IMR-90 (cell line): ENCODE results near the gene MFAP3L. TPM values are rescaled to one million over a fixed set of nuclear protein-coding genes. Genes with fewer than 3 reads are reported as not detected.

ENCODE experiments used
- ATAC-seq: fragments of 200-7000 bp; cut with Tn5 transposase; 2 replicates; pipeline ENCODE4 v1.9.1; 2020; ENCODE audit warnings: low read depth, mild to moderate bottlenecking, moderate library complexity
- BruUV-seq: library from RNA; stranded (reverse); fragments of 400-500 nt; replicated peaks from 2 replicates; lab custom pipeline; 2021; lab: Mats Ljungman, UMichigan
- CTCF ChIA-PET: fragments of 300-600 bp; formaldehyde crosslinking; extraction: SDS; loops from one replicate; lab custom pipeline; 2021; ENCODE audit warnings: antibody characterized with exemption; lab: Yijun Ruan, JAX
- POLR2A ChIA-PET: fragments of 300-600 bp; sonication (Branson Sonifier 250); formaldehyde crosslinking; loops from one replicate; lab custom pipeline; 2022; ENCODE audit warnings: antibody characterized with exemption; ENCODE audit not compliant: unreplicated experiment; lab: Charles Lee
- DNase-seq: peaks from one replicate; pipeline ENCODE4 v3.0.0; 2013
- H2AFZ ChIP-seq: replicated peaks from 2 replicates; pipeline ENCODE3; 2013; ENCODE audit warnings: low read length, mild to moderate bottlenecking; ENCODE audit not compliant: poor library complexity
- H2AK5ac ChIP-seq: 2 replicates; pipeline ENCODE4 v1.6.1; 2013; ENCODE audit warnings: low read depth, low read length, inconsistent platforms
- H2AK9ac ChIP-seq: replicated peaks from 2 replicates; pipeline ENCODE3; 2013; ENCODE audit warnings: mild to moderate bottlenecking, low read depth, low read length, moderate library complexity; ENCODE audit not compliant: poor library complexity
- H2BK120ac ChIP-seq: 2 replicates; pipeline ENCODE4 v1.6.1; 2013; ENCODE audit warnings: low read depth, low read length, inconsistent platforms
- H2BK15ac ChIP-seq: 3 replicates; pipeline ENCODE4 v1.6.1; 2013; ENCODE audit warnings: low read depth, low read length, inconsistent platforms
- H2BK20ac ChIP-seq: 2 replicates; pipeline ENCODE4 v1.6.1; 2013; ENCODE audit warnings: low read depth, mild to moderate bottlenecking, inconsistent platforms, low read length, moderate library complexity
- H2BK5ac ChIP-seq: 2 replicates; pipeline ENCODE4 v1.6.1; 2013; ENCODE audit warnings: mild to moderate bottlenecking, low read depth, low read length, inconsistent platforms; ENCODE audit not compliant: poor library complexity, severe bottlenecking
- H3K14ac ChIP-seq: replicated peaks from 2 replicates; pipeline ENCODE4 v1.6.1; 2013; ENCODE audit warnings: low read depth, low read length, inconsistent platforms
- H3K18ac ChIP-seq: 2 replicates; pipeline ENCODE4 v1.6.1; 2013; ENCODE audit warnings: low read depth, low read length, control low read depth
- H3K23ac ChIP-seq: 2 replicates; pipeline ENCODE4 v1.6.1; 2013; ENCODE audit warnings: low read depth, low read length, inconsistent platforms
- H3K27ac ChIP-seq: 2 replicates; pipeline ENCODE4 v1.5.1; 2013; ENCODE audit warnings: mild to moderate bottlenecking, control low read depth, low read length; ENCODE audit not compliant: insufficient read depth
- H3K27me3 ChIP-seq: 2 replicates; pipeline ENCODE4 v1.6.1; 2013; ENCODE audit warnings: low read length; ENCODE audit not compliant: control insufficient read depth, insufficient read depth
- H3K36me3 ChIP-seq: 2 replicates; pipeline ENCODE4 v1.6.1; 2013; ENCODE audit warnings: low read length, mixed read lengths; ENCODE audit not compliant: control insufficient read depth, insufficient read depth
- H3K4ac ChIP-seq: 2 replicates; pipeline ENCODE4 v1.6.1; 2013; ENCODE audit warnings: low read depth, low read length, inconsistent platforms
- H3K4me1 ChIP-seq: 2 replicates; pipeline ENCODE4 v1.6.1; 2013; ENCODE audit warnings: low read length, mixed read lengths; ENCODE audit not compliant: control insufficient read depth, insufficient read depth
- H3K4me2 ChIP-seq: 2 replicates; pipeline ENCODE4 v1.6.1; 2013; ENCODE audit warnings: low read depth, mild to moderate bottlenecking, control low read depth, low read length, moderate library complexity
- H3K4me3 ChIP-seq: 2 replicates; pipeline ENCODE4 v1.5.1; 2013; ENCODE audit warnings: low read depth, mild to moderate bottlenecking, control low read depth, low read length, moderate library complexity; ENCODE audit not compliant: insufficient read depth
- H3K56ac ChIP-seq: 2 replicates; pipeline ENCODE4 v1.6.1; 2013; ENCODE audit warnings: low read length, inconsistent platforms; ENCODE audit not compliant: insufficient read depth; ENCODE audit errors: extremely low read depth
- H3K79me1 ChIP-seq, 2 experiments: 2 replicates each; pipeline ENCODE4 v1.6.1; 2013; ENCODE audit warnings: low read length in 2 of 2, inconsistent platforms in 1 of 2, low read depth in 1 of 2
- H3K9ac ChIP-seq: 2 replicates; pipeline ENCODE4 v1.6.1; 2013; ENCODE audit warnings: low read depth, low read length, control low read depth
- H3K9me1 ChIP-seq: 2 replicates; pipeline ENCODE4 v1.6.1; 2013; ENCODE audit warnings: low read length, inconsistent platforms; ENCODE audit not compliant: insufficient read depth
- H3K9me3 ChIP-seq: 2 replicates; pipeline ENCODE4 v1.6.1; 2013; ENCODE audit warnings: low read length; ENCODE audit not compliant: control insufficient read depth, insufficient read depth
- H4K20me1 ChIP-seq: 2 replicates; pipeline ENCODE4 v1.6.1; 2013; ENCODE audit warnings: low read length, inconsistent platforms; ENCODE audit not compliant: insufficient read depth
- H4K5ac ChIP-seq: 2 replicates; pipeline ENCODE4 v1.6.1; 2013; ENCODE audit warnings: mild to moderate bottlenecking, low read depth, low read length, control low read depth
- H4K8ac ChIP-seq, 2 experiments: 2 replicates each; pipeline ENCODE4 v1.6.1; 2013; ENCODE audit warnings: low read depth in 2 of 2, low read length in 2 of 2, control low read depth in 1 of 2, inconsistent platforms in 1 of 2
- H4K91ac ChIP-seq: 2 replicates; pipeline ENCODE4 v1.6.1; 2013; ENCODE audit warnings: low read depth, low read length, inconsistent platforms; ENCODE audit not compliant: insufficient read depth
- BHLHE40 ChIP-seq: fragments of 150-350 bp; IDR thresholded peaks from 2 replicates; pipeline ENCODE4 v1.6.1; 2016; ENCODE audit warnings: mild to moderate bottlenecking, low read depth, low read length
- CEBPB ChIP-seq: IDR thresholded peaks from 2 replicates; pipeline ENCODE4 v1.6.1; 2012; ENCODE audit warnings: low read depth, low read length, improper control_type of control experiment
- CHD1 ChIP-seq: IDR thresholded peaks from 2 replicates; pipeline ENCODE4 v1.6.1; 2012; ENCODE audit warnings: low read depth, low read length, improper control_type of control experiment
- CTCF ChIP-seq: conservative IDR thresholded peaks from 2 replicates; pipeline ENCODE4 v1.5.1; 2012; ENCODE audit warnings: mild to moderate bottlenecking, low read depth, low read length, improper control_type of control experiment
- FOS ChIP-seq: fragments of 150-350 bp; IDR thresholded peaks from 2 replicates; pipeline ENCODE4 v1.6.1; 2016; ENCODE audit warnings: low read depth, low read length
- MAFK ChIP-seq: IDR thresholded peaks from 2 replicates; pipeline ENCODE4 v1.6.1; 2012; ENCODE audit warnings: low read depth, low read length, improper control_type of control experiment
- MAZ ChIP-seq: IDR thresholded peaks from 2 replicates; pipeline ENCODE4 v1.6.1; 2012; ENCODE audit warnings: low read depth, mild to moderate bottlenecking, low read length, improper control_type of control experiment, moderate library complexity, borderline replicate concordance
- MXI1 ChIP-seq: IDR thresholded peaks from 2 replicates; pipeline ENCODE4 v1.6.1; 2012; ENCODE audit warnings: low read depth, mild to moderate bottlenecking, low read length, moderate library complexity, borderline replicate concordance
- NFE2L2 ChIP-seq: fragments of 150-350 bp; IDR thresholded peaks from 2 replicates; pipeline ENCODE4 v1.6.1; 2016; ENCODE audit warnings: low read depth, mild to moderate bottlenecking, low read length
- POLR2A ChIP-seq: IDR thresholded peaks from 2 replicates; pipeline ENCODE4 v1.6.1; 2012; ENCODE audit warnings: mild to moderate bottlenecking, low read depth, low read length
- RAD21 ChIP-seq: IDR thresholded peaks from 2 replicates; pipeline ENCODE4 v1.6.1; 2012; ENCODE audit warnings: low read length, improper control_type of control experiment
- RCOR1 ChIP-seq: IDR thresholded peaks from 2 replicates; pipeline ENCODE4 v1.6.1; 2012; ENCODE audit warnings: mild to moderate bottlenecking, low read length, improper control_type of control experiment; ENCODE audit not compliant: insufficient replicate concordance
- RFX5 ChIP-seq: IDR thresholded peaks from 2 replicates; pipeline ENCODE4 v1.8.0; 2012; ENCODE audit warnings: low read depth, mild to moderate bottlenecking, low read length, moderate library complexity
- SMC3 ChIP-seq: fragments of 150-350 bp; IDR thresholded peaks from 2 replicates; pipeline ENCODE4 v1.6.1; 2016; ENCODE audit warnings: low read depth, mild to moderate bottlenecking, antibody characterized with exemption, low read length, moderate library complexity
- WGBS, 2 experiments: methylation state at CpG; one replicate each; pipeline versions ENCODE4 v1.1.5 to v1.1.7; 2013; ENCODE audit warnings: missing lambda C conversion rate in 2 of 2; ENCODE audit not compliant: insufficient read length in 1 of 2; ENCODE audit errors: extremely low coverage in 2 of 2; 5-methylcytosine and 5-hydroxymethylcytosine counted together
- dilution Hi-C: fragments of 300-500 bp; cut with HindIII; formaldehyde crosslinking; loops from one replicate; pipeline ENCODE4 v1.14.3; 2018; ENCODE audit warnings: low sequenced_read_pairs; ENCODE audit not compliant: unreplicated experiment
- in situ Hi-C: fragments of 300-500 bp; cut with MboI; formaldehyde crosslinking; loops from 3 replicates; pipeline ENCODE4 v1.14.3; 2019; ENCODE audit warnings: low sequenced_read_pairs, inconsistent platforms, mixed read lengths
- intact Hi-C: fragments of 100-400 bp; cut with micrococcal nuclease; formaldehyde crosslinking; loops from 2 replicates; pipeline ENCODE4 v1.10.0; 2022
- polyA plus RNA-seq, 3 experiments: library from polyadenylated mRNA; depleted of rRNA; stranded (reverse); fragments of >200 nt; gene quantifications; 2 replicates each; pipeline ENCODE4 v1.2.3, GENCODE V29; 2012; ENCODE audit warnings: low replicate concordance in 1 of 3
- total RNA-seq: library from RNA; depleted of rRNA; stranded (reverse); fragments of >200 nt; gene quantifications from 2 replicates; pipeline ENCODE4 v1.2.3, GENCODE V29; 2012
- TF ChIP-seq, protein P1 (sequence below): fragments of 150-350 bp; IDR thresholded peaks from 2 replicates; pipeline ENCODE4 v1.6.1; 2017; ENCODE audit warnings: mild to moderate bottlenecking, antibody characterized with exemption, low read length, low read depth
- TF ChIP-seq, protein P2 (sequence below): fragments of 150-350 bp; IDR thresholded peaks from 2 replicates; pipeline ENCODE4 v1.6.1; 2016; ENCODE audit warnings: low read depth, mild to moderate bottlenecking, low read length, moderate library complexity, borderline replicate concordance

The MFAP3L gene
- total and polyA plus RNA-seq, 2 of the 4 experiments (the other 2 are of a cell fraction): 0.22 to 0.36 TPM

- Histone ChIP-seq H3K4me1 (no peaks in the 10 kb centered on the region), H2AFZ (no peak overlapping the region), H3K79me1 (no peaks in the 10 kb centered on the region), H2BK20ac (no peak overlapping the region), H3K4ac (no peak overlapping the region), H3K9me3 (no peaks in the 10 kb centered on the region), H2BK120ac (no peak overlapping the region), H3K23ac (no peak overlapping the region), H3K4me3 (no peak overlapping the region), H3K27ac (no peak overlapping the region), H3K9me1 (no peaks in the 10 kb centered on the region), H2AK5ac (no peak overlapping the region), H3K56ac (no peak overlapping the region), H4K5ac (no peak overlapping the region), H2AK9ac (no peak overlapping the region), H4K91ac (no peak overlapping the region), H3K4me2 (no peak overlapping the region), H3K9ac (no peak overlapping the region), H3K14ac (no peak overlapping the region), H4K20me1 (no peaks in the 10 kb centered on the region), H2BK5ac (no peak overlapping the region), H2BK15ac (no peak overlapping the region), H3K27me3 (no peaks in the 10 kb centered on the region), H4K8ac (no peak overlapping the region), H3K18ac (no peak overlapping the region), H3K36me3 (no peaks in the 10 kb centered on the region)
- ATAC-seq (no peak), DNase-seq (no peak)
- no CpG with 5 or more reads among the region's 6 CpGs for WGBS, 2 experiments
- BruUV-seq: no TSS peak
- ChIA-PET POLR2A (no interaction called here), CTCF (no interaction called here)
- dilution Hi-C loops (no loop called here), intact Hi-C loops (no loop called here), in situ Hi-C loops (no loop called here)
- TF ChIP-seq MAZ: no peak
- no peak for TF ChIP-seq BHLHE40
- no peak for TF ChIP-seq FOS
- TF ChIP-seq CHD1: no peak
- TF ChIP-seq CEBPB: no peak
- TF ChIP-seq SMC3: no peak
- TF ChIP-seq MXI1: no peak
- TF ChIP-seq RCOR1: no peak
- TF ChIP-seq NFE2L2: no peak
- TF ChIP-seq MAFK: no peak
- no peak for TF ChIP-seq RFX5
- TF ChIP-seq, protein P1, sequence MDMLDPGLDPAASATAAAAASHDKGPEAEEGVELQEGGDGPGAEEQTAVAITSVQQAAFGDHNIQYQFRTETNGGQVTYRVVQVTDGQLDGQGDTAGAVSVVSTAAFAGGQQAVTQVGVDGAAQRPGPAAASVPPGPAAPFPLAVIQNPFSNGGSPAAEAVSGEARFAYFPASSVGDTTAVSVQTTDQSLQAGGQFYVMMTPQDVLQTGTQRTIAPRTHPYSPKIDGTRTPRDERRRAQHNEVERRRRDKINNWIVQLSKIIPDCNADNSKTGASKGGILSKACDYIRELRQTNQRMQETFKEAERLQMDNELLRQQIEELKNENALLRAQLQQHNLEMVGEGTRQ: no peak
- TF ChIP-seq POLR2A: no peak
- no peak for TF ChIP-seq RAD21
- TF ChIP-seq, protein P2, sequence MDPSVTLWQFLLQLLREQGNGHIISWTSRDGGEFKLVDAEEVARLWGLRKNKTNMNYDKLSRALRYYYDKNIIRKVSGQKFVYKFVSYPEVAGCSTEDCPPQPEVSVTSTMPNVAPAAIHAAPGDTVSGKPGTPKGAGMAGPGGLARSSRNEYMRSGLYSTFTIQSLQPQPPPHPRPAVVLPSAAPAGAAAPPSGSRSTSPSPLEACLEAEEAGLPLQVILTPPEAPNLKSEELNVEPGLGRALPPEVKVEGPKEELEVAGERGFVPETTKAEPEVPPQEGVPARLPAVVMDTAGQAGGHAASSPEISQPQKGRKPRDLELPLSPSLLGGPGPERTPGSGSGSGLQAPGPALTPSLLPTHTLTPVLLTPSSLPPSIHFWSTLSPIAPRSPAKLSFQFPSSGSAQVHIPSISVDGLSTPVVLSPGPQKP: no peak
- no peak for TF ChIP-seq CTCF
Observed at GRCh38 chr4:170014359-170015011, 11.7 kb downstream of the MFAP3L start.
